H1 (cell line): ENCODE measurements around the gene PPP4R4. TPM values are rescaled to one million over a fixed set of nuclear protein-coding genes. Genes with fewer than 3 reads are reported as not detected.

Source experiments
- CTCF ChIA-PET: fragments of 300-600 bp; sonication (Branson Sonifier 250); formaldehyde crosslinking; loops from one replicate; lab custom pipeline; 2021; ENCODE audit not compliant: partially characterized antibody; lab: Charles Lee
- POLR2A ChIA-PET: fragments of 300-600 bp; sonication (Branson Sonifier 250); formaldehyde crosslinking; loops from one replicate; lab custom pipeline; 2021; ENCODE audit warnings: inconsistent platforms; ENCODE audit not compliant: partially characterized antibody; lab: Charles Lee
- DNase-seq, 2 experiments: peaks; one replicate each; pipeline versions ENCODE4 v3.0.0 to v3.0.0-alpha.2; 2010 to 2022; ENCODE audit warnings: low spot score in 2 of 2, low read depth in 1 of 2, mixed read lengths in 1 of 2
- FAIRE-seq: peaks from 2 replicates; lab custom pipeline; 2011; peaks lifted over from hg19 to GRCh38; lab: Jason Lieb, UNC
- H2AFZ ChIP-seq: 2 replicates; pipeline ENCODE4 v1.8.1; 2012; ENCODE audit warnings: low read length, inconsistent platforms
- H2AK5ac ChIP-seq: 2 replicates; pipeline ENCODE4 v1.6.1; 2013; ENCODE audit warnings: low read depth, low read length
- H2BK120ac ChIP-seq: replicated peaks from 2 replicates; pipeline ENCODE3; 2013; ENCODE audit warnings: low read depth, low read length, inconsistent platforms
- H2BK12ac ChIP-seq: 2 replicates; pipeline ENCODE4 v1.6.1; 2013; ENCODE audit warnings: low read depth, low read length
- H2BK15ac ChIP-seq: 2 replicates; pipeline ENCODE4 v1.6.1; 2013; ENCODE audit warnings: low read length
- H2BK20ac ChIP-seq: 2 replicates; pipeline ENCODE4 v1.6.1; 2013; ENCODE audit warnings: low read length
- H2BK5ac ChIP-seq: 2 replicates; pipeline ENCODE4 v1.6.1; 2013; ENCODE audit warnings: low read depth, low read length
- H3K14ac ChIP-seq: 2 replicates; pipeline ENCODE4 v1.6.1; 2013; ENCODE audit warnings: inconsistent platforms; ENCODE audit not compliant: insufficient read length
- H3K18ac ChIP-seq: 2 replicates; pipeline ENCODE4 v1.6.1; 2013; ENCODE audit warnings: low read length; ENCODE audit errors: extremely low read depth
- H3K23ac ChIP-seq: 2 replicates; pipeline ENCODE4 v1.6.1; 2013; ENCODE audit warnings: inconsistent platforms; ENCODE audit not compliant: insufficient read length
- H3K23me2 ChIP-seq: 2 replicates; pipeline ENCODE4 v1.6.1; 2013; ENCODE audit warnings: low read depth, low read length
- H3K27ac ChIP-seq: 2 replicates; pipeline ENCODE4 v1.6.1; 2011; ENCODE audit warnings: low read depth, low read length, inconsistent platforms
- H3K27me3 ChIP-seq, 4 experiments: replicated peaks in 1 of 4; 1 replicate in 1 of 4; 2 replicates in 3 of 4; pipeline versions ENCODE4 v1.6.1 to v1.8.1; 2011 to 2013; ENCODE audit warnings: low read length in 3 of 4, mild to moderate bottlenecking in 3 of 4, inconsistent platforms in 2 of 4, mixed read lengths in 2 of 4, moderate library complexity in 1 of 4; ENCODE audit not compliant: control insufficient read depth in 3 of 4, insufficient read depth in 3 of 4; ENCODE audit errors: extremely low read depth in 1 of 4
- H3K36me3 ChIP-seq, 4 experiments: 2 replicates each; pipeline versions ENCODE4 v1.6.1 to v1.8.1; 2011 to 2013; ENCODE audit warnings: mild to moderate bottlenecking in 4 of 4, low read length in 3 of 4, moderate library complexity in 2 of 4, control low read depth in 1 of 4, inconsistent platforms in 1 of 4; ENCODE audit not compliant: insufficient read depth in 4 of 4, control insufficient read depth in 2 of 4
- H3K4ac ChIP-seq: replicated peaks from 2 replicates; pipeline ENCODE3; 2013; ENCODE audit warnings: low read length, low read depth, mixed read lengths, inconsistent platforms; ENCODE audit not compliant: insufficient read length
- H3K4me1 ChIP-seq, 4 experiments: replicated peaks in 1 of 4; 1 replicate in 1 of 4; 2 replicates in 3 of 4; pipeline versions ENCODE4 v1.6.1 to v1.8.1; 2011 to 2013; ENCODE audit warnings: low read length in 3 of 4, inconsistent platforms in 2 of 4, mixed read lengths in 1 of 4; ENCODE audit not compliant: insufficient read depth in 4 of 4, control insufficient read depth in 3 of 4
- H3K4me2 ChIP-seq, 2 experiments: 2 replicates each; pipeline versions ENCODE4 v1.6.1 to v1.8.1; 2011 to 2013; ENCODE audit warnings: low read depth in 2 of 2, low read length in 2 of 2, control low read depth in 1 of 2, inconsistent platforms in 1 of 2, mild to moderate bottlenecking in 1 of 2; ENCODE audit not compliant: insufficient read depth in 1 of 2
- H3K4me3 ChIP-seq, 4 experiments: fragments of 200-600, 300-600 bp in 1 of 4; sonication (generic), shearing (Covaris generic), sonication (Bioruptor Twin) in 1 of 4; 2 replicates each; pipeline versions ENCODE4 v1.5.1 to v1.8.1; 2011 to 2016; ENCODE audit warnings: low read length in 4 of 4, low read depth in 3 of 4, control low read depth in 2 of 4, inconsistent platforms in 2 of 4, mild to moderate bottlenecking in 2 of 4, mixed read lengths in 1 of 4, moderate library complexity in 1 of 4; ENCODE audit not compliant: insufficient read depth in 2 of 4; ENCODE audit errors: extremely low read depth in 1 of 4
- H3K56ac ChIP-seq: replicated peaks from 2 replicates; pipeline ENCODE3; 2013; ENCODE audit warnings: low read depth, mild to moderate bottlenecking, mixed read lengths, low read length, inconsistent platforms; ENCODE audit not compliant: insufficient read length
- H3K79me1 ChIP-seq: 2 replicates; pipeline ENCODE4 v1.6.1; 2013; ENCODE audit warnings: low read depth, low read length, control low read depth
- H3K79me2 ChIP-seq, 2 experiments: 2 replicates each; pipeline versions ENCODE4 v1.6.1 to v1.8.1; 2012 to 2013; ENCODE audit warnings: low read length in 2 of 2, mild to moderate bottlenecking in 2 of 2, inconsistent platforms in 1 of 2; ENCODE audit not compliant: insufficient read depth in 2 of 2, control insufficient read depth in 1 of 2
- H3K9ac ChIP-seq, 4 experiments: replicated peaks in 1 of 4; 1 replicate in 1 of 4; 2 replicates in 3 of 4; pipeline versions ENCODE4 v1.6.1 to v1.8.1; 2011 to 2013; ENCODE audit warnings: low read depth in 3 of 4, low read length in 3 of 4, control low read depth in 2 of 4, mild to moderate bottlenecking in 2 of 4, moderate library complexity in 2 of 4, inconsistent platforms in 1 of 4; ENCODE audit errors: extremely low read depth in 1 of 4
- H3K9me3 ChIP-seq, 2 experiments: 2 replicates each; pipeline versions ENCODE4 v1.6.1 to v1.8.1; 2012 to 2013; ENCODE audit warnings: mild to moderate bottlenecking in 2 of 2, moderate library complexity in 2 of 2, control low read depth in 1 of 2, inconsistent platforms in 1 of 2, low read depth in 1 of 2, low read length in 1 of 2, mixed read lengths in 1 of 2; ENCODE audit not compliant: insufficient read depth in 2 of 2
- H4K20me1 ChIP-seq, 2 experiments: replicated peaks in 1 of 2; 2 replicates each; pipeline versions ENCODE3 to v1.8.1; 2011 to 2013; ENCODE audit warnings: inconsistent platforms in 2 of 2, low read length in 2 of 2, mild to moderate bottlenecking in 1 of 2; ENCODE audit not compliant: insufficient read depth in 2 of 2, control insufficient read depth in 1 of 2
- H4K5ac ChIP-seq: 2 replicates; pipeline ENCODE4 v1.6.1; 2013; ENCODE audit warnings: low read length, low read depth, mixed read lengths, inconsistent platforms; ENCODE audit not compliant: insufficient read length
- H4K8ac ChIP-seq: 2 replicates; pipeline ENCODE4 v1.8.0; 2013; ENCODE audit warnings: mild to moderate bottlenecking, moderate library complexity, low read length, inconsistent platforms; ENCODE audit not compliant: insufficient read depth; ENCODE audit errors: extremely low read depth
- H4K91ac ChIP-seq: replicated peaks from 2 replicates; pipeline ENCODE3; 2013; ENCODE audit warnings: low read length, mixed read lengths, inconsistent platforms; ENCODE audit not compliant: insufficient read length
- ATF2 ChIP-seq: IDR thresholded peaks from 2 replicates; pipeline ENCODE4 v1.6.1; 2012; ENCODE audit warnings: low read length, inconsistent platforms
- CTBP2 ChIP-seq: IDR thresholded peaks from 2 replicates; pipeline ENCODE4 v1.7.0; 2011; ENCODE audit warnings: borderline replicate concordance, mild to moderate bottlenecking, moderate library complexity, mixed read lengths, low read length; ENCODE audit not compliant: insufficient read depth, insufficient read length
- GABPA ChIP-seq: IDR thresholded peaks from 2 replicates; pipeline ENCODE4 v1.6.1; 2011; ENCODE audit warnings: mild to moderate bottlenecking, low read length, moderate library complexity, borderline replicate concordance; ENCODE audit not compliant: insufficient read depth
- KDM1A ChIP-seq: fragments of 200-600, 300-600 bp; sonication (generic); IDR thresholded peaks from 2 replicates; pipeline ENCODE4 v1.7.1; 2016; ENCODE audit warnings: mild to moderate bottlenecking, low read length, borderline replicate concordance
- RAD21 ChIP-seq, 2 experiments: IDR thresholded peaks in 1 of 2; conservative IDR thresholded peaks in 1 of 2; 2 replicates each; pipeline ENCODE4 v1.6.1; 2011; ENCODE audit warnings: low read depth in 2 of 2, low read length in 2 of 2, improper control_type of control experiment in 1 of 2, inconsistent platforms in 1 of 2, mild to moderate bottlenecking in 1 of 2, moderate library complexity in 1 of 2
- RNF2 ChIP-seq: fragments of 200-900, 300-1000 bp; sonication (generic); IDR thresholded peaks from 2 replicates; pipeline ENCODE4 v1.7.1; 2016; ENCODE audit warnings: borderline replicate concordance, low read depth, mild to moderate bottlenecking, antibody characterized with exemption, low read length; ENCODE audit not compliant: poor library complexity, severe bottlenecking; ENCODE audit errors: missing control alignments
- SAP30 ChIP-seq: fragments of 300-600 bp; sonication (generic); IDR thresholded peaks from 2 replicates; pipeline ENCODE4 v1.7.1; 2012; ENCODE audit warnings: low read length, moderate library complexity, mild to moderate bottlenecking, inconsistent platforms; ENCODE audit not compliant: insufficient read depth, insufficient replicate concordance
- SP4 ChIP-seq: IDR thresholded peaks from 2 replicates; pipeline ENCODE4 v1.6.1; 2012; ENCODE audit warnings: low read length, inconsistent platforms
- SRF ChIP-seq: IDR thresholded peaks from 2 replicates; pipeline ENCODE4 v1.6.1; 2011; ENCODE audit warnings: mild to moderate bottlenecking, low read depth, low read length, moderate library complexity
- TCF12 ChIP-seq: IDR thresholded peaks from 2 replicates; pipeline ENCODE4 v1.6.1; 2011; ENCODE audit warnings: low read depth, mild to moderate bottlenecking, low read length
- ZNF274 ChIP-seq: IDR thresholded peaks from 2 replicates; pipeline ENCODE4 v1.7.0; 2012; ENCODE audit warnings: low read length, borderline replicate concordance; ENCODE audit errors: extremely low read depth
- WGBS, 2 experiments: shearing (Covaris generic) in 1 of 2; methylation state at CpG; one replicate each; pipeline versions ENCODE4 v1.1.6 to v1.1.7; 2013 to 2015; ENCODE audit warnings: low lambda C conversion rate in 2 of 2, mixed read lengths in 2 of 2, inconsistent platforms in 1 of 2, low coverage in 1 of 2, missing lambda C conversion rate in 1 of 2; ENCODE audit not compliant: insufficient replicate concordance in 2 of 2, insufficient coverage in 1 of 2, insufficient read length in 1 of 2; ENCODE audit errors: extremely low coverage in 1 of 2, missing lambda C conversion rate in 1 of 2; 5-methylcytosine and 5-hydroxymethylcytosine counted together
- polyA plus RNA-seq, 7 experiments: library from polyadenylated mRNA; depleted of rRNA in 3 of 7; stranded (reverse) in 5 of 7; unstranded in 2 of 7; fragments of >200 nt in 5 of 7; fragments of 200-250 nt in 2 of 7; gene quantifications; 1 replicate in 5 of 7; 2 replicates in 1 of 7; 4 replicates in 1 of 7; pipeline versions ENCODE4 v1.2.1 to v1.2.3, GENCODE V29; 2011 to 2013; ENCODE audit warnings: missing spikeins in 2 of 7, mixed read lengths in 2 of 7
- total RNA-seq: library from RNA; stranded (reverse); fragmentation: NEBNext Ultra II Directional; extraction: Animal tissue kit (Norgen Biotek cat#: 25700); gene quantifications from 2 replicates; pipeline ENCODE4 v1.2.1, GENCODE V29; 2021

PPP4R4 gene
- total and polyA plus RNA-seq, 2 of the 8 experiments (the other 6 are each of a cell fraction or from before 2014, with no cell fraction given) = 3.3 to 9.6 TPM

GRCh38 chr14:94304243-94304642, 130.1 kb downstream of the PPP4R4 start:
- H3K4me1 ChIP-seq = no peaks in the 10 kb centered on the region
- no peaks in the 10 kb centered on the region for H3K27me3 ChIP-seq
- DNase-seq = no peak
- no peak for FAIRE-seq
- no peaks in the 10 kb centered on the region for H3K79me1 ChIP-seq
- no peak overlapping the region for H2AK5ac ChIP-seq
- 91% methylated on average over 6 of the region's 6 CpGs; no CpG with 5 or more reads in 1 of the 2 experiments for WGBS, 2 experiments
- H3K23me2 ChIP-seq = no peaks in the 10 kb centered on the region
- no peak overlapping the region for H3K27ac ChIP-seq
- no peak overlapping the region for H3K18ac ChIP-seq
- no peak overlapping the region for H3K9ac ChIP-seq
- ChIA-PET CTCF (interaction anchor here (0.5 to 4.3 kb wide), 8 partner anchors 11 to 252 kb away, joined by 3 to 39 read pairs (median 4); partner anchors contain the start of gene SERPINA10), POLR2A (no interaction called here)
- H3K79me2 ChIP-seq = no peaks in the 10 kb centered on the region
- no peaks in the 10 kb centered on the region for H4K20me1 ChIP-seq
- H3K9me3 ChIP-seq = peaks cover 9 to 10% of the 10 kb centered on the region in 2 experiments; a peak in 3 of 4 replicates
- no peak overlapping the region for H3K4me3 ChIP-seq
- no peaks in the 10 kb centered on the region for H3K36me3 ChIP-seq
- no peak overlapping the region for H3K4me2 ChIP-seq
- no peak overlapping the region for H4K5ac ChIP-seq
- no peak overlapping the region for H4K91ac ChIP-seq
- H3K23ac ChIP-seq = no peak overlapping the region
- H2BK20ac ChIP-seq = no peak overlapping the region
- H2BK120ac ChIP-seq = no peak overlapping the region
- H3K14ac ChIP-seq = no peak overlapping the region
- H3K4ac ChIP-seq = no peak overlapping the region
- H4K8ac ChIP-seq = no peak overlapping the region; the same call in 1 of the 2 replicates
- no peak overlapping the region for H2AFZ ChIP-seq
- no peak overlapping the region for H2BK15ac ChIP-seq
- no peak overlapping the region for H3K56ac ChIP-seq
- no peak overlapping the region for H2BK12ac ChIP-seq
- no peak overlapping the region for H2BK5ac ChIP-seq
- TF ChIP-seq TCF12 (no peak), GABPA (no peak), SRF (no peak), ATF2 (no peak), RNF2 (no peak), CTBP2 (no peak), KDM1A (no peak), SAP30 (no peak), SP4 (no peak), ZNF274 (no peak), RAD21 (IDR thresholded peaks at IDR 0.05 in 1 of 2, conservative IDR thresholded peaks at IDR 0.05 in 1 of 2; ENCODE audit: low read depth in 2 of 2, low read length in 2 of 2) (no peak)
